Activated CD4-positive, alpha-beta T cell treated with anti-CD3 and anti-CD28 coated beads, Interleukin-2, amount 50 U/mL, for 24 hours (primary cell): ENCODE measurements around the gene KRTAP12-4.
"Not testable (repeated sequence)": the region's sequence is repeated elsewhere in the genome, so short reads cannot be mapped to it uniquely, and the experiment has no call there.

Experiments used
- DNase-seq, 2 donors: peaks; one replicate each; pipeline ENCODE4 v3.0.0-alpha.2; 2020; ENCODE audit warnings: low read depth in 1 of 2, low spot score in 1 of 2

Gene KRTAP12-4

DNA sequence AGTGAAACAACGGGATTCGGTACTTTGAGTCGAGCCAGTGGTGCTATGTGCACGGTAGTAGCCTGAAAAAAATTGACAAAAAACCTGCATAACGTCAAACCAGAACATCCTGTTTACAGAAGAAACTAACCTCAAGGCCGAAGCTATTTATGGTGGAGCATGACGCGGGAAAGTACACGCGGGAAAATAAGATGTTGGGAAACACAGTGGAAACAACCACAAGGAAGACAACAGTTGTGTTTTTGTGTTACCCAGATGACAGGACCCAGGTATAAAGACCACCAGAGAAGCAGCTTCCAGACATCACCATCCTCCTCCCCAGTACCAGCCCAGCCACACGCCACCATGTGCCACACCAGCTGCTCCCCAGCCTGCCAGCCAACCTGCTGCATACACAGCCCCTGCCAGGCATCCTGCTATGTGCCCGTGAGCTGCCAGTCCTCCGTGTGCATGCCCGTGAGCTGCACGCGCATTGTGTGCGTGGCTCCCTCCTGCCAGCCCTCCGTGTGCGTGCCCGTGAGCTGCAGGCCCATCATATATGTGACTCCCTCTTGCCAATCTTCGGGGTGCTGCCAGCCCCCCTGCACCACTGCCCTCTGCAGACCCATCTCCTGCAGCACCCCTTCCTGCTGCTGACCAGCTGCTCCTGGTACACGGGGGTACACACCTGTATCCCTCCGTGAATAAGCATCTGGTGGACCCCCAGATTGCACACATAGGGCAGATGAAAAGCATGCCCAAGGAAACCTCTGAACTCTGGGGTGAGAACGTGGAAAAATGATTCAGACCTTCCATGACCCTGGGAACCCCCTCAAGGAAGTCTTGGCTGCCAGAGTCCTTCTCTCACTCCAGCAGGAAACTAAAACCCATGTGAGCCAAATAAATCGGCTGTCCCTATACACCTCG lies 3.4 kb upstream of the KRTAP12-4 start, which contains the start of gene KRTAP12-3:
KRTAP12-3 (plus strand) TSS at position 298 of the 906 bp plus-strand sequence; CDS start at position 346, 48 bp downstream.
- DNase-seq: no peak

DNA sequence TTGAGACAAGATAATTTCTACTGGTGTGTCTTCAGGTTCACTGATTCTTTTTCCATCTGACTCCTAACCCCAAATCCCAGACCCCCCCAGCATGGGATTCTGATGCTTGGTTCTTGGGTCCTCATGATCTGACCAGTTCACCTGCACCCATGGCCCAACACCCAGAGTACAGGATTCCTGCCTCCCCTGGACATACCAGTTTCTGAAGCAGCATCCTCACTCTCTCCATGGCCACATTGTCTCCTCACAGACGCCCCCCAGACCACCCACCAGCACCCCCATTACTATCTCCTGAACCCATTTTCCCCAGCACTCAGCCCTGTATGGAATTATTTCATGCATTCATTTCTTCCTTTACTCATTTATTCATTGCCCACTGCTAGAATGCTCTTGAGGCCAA lies 2.4 kb upstream of the KRTAP12-4 start:
- no peak for DNase-seq

DNA sequence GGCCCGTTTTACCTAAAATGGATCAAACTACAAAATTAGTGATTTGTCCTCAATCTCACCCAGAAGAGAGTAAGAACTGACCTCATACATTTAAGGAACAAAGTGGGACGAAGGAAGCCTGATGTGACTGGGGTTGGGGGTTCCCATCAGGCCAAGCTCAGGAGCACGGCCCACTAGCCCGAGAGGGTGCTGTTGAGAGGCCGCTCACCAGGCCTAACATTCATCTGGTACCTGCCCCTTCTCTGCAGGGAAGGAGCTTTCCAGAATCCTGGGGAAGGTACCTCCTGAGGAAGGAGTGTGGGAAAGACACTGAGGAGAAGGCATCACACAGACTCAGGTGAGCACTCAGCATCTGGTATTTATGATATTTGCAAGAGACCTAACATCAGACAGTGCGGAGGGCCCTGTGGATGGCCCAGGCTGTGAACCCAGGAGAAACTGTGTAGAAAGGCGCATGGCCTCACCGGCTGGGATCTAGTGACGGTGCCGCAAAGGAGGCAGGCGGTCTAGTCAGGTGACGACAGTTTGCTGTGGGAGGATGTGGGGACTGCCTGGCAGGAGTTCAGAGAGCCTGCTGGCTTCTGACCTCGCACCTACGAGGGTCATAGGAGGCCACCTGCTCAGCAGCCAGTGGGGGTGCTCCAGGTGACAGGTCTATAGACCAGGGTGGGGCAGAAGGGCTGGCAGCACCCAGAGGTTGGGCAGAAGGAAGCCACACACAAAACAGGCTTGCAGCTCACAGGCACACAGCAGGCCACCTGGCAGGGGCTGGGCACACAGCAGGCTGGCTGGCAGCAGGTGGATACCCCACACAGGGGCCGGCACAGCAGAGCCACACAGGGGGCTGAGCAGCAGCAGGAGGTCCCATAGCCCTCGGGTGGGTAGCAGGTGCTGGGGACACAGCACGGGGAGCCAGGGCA lies 543 bp downstream of the KRTAP12-4 start:
- DNase-seq: no peak

DNA sequence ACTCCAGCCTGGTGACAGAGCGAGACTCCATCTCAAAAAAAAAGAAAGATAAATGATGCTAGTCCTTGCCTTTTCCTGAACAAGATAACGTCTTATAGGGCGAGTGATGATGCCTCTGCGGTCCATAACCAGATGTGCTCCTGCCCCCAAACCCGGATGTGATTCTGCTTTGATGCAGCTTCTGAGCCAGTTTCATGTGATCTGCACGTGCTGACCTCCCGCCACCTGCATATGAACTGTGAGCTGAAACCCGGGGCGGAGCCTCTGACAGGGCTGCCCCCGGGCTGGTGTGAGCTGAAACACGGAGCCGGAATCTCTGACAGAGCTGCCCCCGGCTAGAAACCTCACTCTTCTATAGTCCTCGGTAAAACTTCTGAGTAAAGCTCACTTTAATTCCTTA lies 1.3 kb downstream of the KRTAP12-4 start:
- DNase-seq: no peak

DNA sequence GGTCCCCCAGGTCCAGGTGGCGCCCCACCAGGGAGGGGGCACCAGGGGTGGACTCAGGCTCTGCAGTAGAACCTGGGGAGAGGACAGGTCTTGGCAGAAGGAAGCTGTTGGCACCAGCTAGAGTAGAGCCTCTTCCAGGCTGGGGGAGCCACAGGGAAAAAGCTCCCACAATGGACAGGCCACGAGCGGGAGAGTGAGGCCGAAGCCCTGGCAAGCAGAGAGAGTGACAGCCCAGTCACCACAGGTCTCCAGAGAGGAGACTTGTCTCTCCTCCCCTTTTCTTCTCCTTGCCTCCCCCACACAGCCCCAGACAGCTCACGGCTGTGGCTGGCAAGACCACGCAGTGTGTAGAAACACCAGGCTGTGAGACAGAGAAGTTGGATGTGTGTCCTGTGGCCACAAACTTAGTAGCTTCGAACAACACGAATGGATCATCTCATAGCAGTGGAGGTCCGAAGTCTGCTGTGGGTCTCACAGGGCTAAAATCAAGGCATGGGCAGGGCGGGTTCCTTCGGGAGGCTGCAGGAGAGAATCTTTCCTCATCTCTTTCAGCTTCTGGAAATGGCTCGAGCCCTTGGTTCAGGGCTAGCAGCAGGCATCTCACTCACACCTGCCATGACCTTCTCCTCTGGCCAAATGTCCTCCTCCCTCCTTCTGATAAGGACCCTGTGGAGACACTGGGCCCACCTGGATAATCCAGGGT lies 3.3 kb downstream of the KRTAP12-4 start:
- DNase-seq: no peak

DNA sequence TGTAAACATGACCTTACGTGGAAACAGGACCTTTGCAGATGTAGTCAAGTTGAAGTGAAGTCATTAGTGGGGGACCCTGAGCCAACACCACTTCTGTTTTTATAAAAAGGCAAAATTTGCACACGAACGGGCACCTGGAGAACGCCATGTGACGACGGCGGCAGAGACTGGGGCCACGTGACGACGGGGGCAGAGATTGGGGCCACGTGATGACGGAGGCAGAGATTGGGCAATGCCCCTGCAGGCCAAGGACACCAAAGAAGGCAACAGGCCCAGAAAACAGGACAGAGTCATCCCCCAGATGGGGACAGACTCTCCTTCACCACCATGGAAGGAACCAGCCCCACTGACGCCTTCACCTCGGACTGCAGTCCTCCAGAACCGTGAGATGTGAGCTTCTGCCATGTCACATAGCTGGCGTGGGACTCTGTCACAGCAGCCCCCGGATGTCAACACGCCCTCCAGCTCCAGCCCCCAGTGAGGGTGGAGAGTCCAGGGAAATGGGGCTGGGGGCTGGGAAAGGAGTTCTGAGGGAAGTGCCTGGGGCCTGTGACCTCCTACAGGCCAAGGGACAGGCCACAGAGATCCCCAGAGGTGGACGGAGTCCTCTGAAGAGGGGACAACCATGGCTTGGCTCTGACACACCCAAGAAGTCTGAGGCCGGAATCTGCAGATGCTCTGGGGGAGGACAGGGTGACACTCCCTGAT lies 4.0 kb downstream of the KRTAP12-4 start:
- no peak for DNase-seq

DNA sequence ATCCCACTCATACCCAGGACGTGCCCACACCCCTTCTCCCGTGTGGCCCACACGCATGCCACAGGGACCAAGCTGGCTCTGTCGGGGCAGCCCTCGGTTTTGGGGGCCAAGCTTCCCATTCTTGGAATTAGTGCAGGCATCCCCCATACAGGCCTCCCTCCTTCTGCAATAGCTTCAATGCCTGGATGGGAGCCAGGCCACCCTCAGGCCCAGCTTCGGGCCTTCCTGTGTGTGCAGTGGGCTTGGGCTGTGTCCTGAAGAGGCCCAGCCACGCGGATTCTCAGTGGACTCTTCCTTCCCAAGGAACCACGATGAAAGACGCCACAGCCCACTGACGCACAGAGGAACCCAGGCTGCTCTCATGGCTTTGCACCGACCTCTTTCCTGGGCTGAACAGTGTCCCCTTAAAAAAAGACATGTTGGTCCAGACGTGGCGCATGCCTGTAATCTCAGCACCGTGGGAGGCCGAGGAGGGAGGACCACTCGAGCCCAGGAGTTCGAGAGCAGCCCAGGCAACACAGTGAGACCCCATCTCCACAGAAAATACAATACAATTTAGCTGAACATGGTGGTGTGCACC lies 4.8 kb downstream of the KRTAP12-4 start:
- DNase-seq: no peak

DNA sequence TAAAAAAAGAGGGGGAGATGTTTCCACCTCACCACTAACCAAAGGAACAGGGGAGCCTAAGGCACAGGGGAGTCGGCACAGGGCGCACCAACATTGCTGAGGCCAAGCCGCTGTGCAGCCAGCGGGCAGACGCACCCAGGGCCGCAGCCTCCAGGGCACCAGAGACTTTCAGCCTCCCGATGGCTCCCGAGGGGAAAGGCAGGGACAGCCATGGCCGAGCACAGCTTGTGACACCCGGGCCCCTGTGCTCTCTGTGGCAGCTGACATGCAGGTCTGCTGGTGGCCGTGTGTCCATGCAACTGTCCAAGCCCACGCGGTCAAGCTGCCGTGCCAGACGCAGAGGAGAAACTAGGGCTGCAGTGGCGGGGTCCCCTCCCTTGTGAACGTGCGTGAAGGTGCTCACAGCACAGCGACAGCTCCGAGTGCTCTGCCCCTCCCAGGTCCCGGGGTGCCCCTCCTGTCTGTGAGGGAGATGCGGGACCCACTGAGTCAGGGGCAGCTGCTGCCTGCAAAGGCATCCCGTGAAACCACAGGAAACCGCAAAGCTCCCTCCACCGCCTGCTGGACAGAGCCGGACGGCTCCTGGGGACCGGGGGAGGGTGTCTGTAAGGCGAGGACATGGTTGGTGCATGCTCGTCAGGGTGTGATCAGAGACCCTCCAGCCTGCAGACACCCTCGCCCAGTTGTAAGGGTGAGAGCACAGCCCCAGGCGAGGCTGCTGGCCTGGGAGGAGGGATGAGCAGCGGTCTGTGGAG lies 5.7 kb downstream of the KRTAP12-4 start:
- no peak for DNase-seq

DNA sequence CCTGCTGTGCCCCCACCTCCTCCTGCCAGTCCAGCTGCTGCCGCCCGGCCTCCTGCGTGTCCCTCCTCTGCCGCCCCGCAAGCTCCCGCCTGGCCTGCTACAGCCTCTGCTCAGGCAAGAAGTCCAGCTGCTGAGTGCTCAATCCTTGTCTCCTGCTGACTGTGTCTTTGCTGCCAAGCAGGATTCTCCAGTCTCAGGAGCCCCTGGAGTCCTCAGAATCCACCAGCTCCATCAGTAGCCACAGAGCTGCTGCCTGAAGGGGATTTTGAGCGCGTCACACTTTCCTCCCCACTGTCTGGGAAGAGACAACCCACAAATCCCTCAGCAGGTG lies 7.3 kb downstream of the KRTAP12-4 start:
- DNase-seq: no peak

DNA sequence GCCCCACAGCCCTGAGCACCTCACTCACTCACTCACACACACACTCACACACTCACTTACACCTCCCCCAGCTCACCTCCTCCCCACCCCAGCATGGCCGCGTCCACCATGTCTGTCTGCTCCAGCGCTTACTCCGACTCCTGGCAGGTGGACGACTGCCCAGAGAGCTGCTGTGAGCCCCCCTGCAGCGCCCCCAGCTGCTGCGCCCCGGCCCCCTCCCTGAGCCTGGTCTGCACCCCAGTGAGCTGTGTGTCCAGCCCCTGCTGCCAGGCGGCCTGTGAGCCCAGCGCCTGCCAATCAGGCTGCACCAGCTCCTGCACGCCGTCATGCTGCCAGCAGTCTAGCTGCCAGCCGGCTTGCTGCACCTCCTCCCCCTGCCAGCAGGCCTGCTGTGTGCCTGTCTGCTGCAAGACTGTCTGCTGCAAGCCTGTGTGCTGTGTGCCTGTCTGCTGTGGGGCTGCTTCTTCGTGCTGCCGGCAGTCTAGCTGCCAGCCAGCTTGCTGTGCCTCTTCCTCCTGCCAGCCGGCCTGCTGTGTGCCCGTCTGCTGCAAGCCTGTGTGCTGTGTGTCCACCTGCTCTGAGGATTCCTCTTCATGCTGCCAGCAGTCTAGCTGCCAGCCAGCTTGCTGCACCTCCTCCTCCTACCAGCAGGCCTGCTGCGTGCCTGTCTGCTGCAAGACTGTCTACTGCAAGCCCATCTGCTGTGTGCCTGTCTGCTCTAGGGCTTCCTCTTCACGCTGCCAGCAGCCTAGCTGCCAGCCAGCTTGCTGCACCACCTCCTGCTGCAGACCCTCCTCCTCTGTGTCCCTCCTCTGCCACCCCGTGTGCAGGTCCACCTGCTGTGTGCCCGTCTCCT lies 7.9 kb downstream of the KRTAP12-4 start, which contains the start of gene KRTAP10-11:
KRTAP10-11 (plus strand) TSS at position 49 of the 856 bp plus-strand sequence; CDS start at position 94, 45 bp downstream.
- DNase-seq: not testable (repeated sequence)

DNA sequence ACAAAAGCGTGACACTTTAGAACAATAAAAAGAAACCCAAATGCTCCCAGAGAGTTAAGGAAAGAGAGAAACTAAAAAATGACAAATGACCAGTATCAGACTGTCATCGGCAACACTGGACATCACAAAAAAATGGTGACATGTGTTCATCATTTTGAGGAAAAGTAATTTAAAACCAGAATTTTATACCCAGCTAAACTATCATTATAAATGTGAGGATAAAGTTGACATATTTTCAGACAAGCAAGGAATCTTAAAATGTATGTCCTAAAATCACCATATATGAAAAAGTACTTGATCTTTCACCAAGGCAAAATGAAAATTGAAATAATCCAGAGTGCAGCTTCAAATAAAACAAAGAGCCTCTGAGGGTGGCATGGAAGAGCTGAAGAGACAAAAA lies 9.6 kb downstream of the KRTAP12-4 start:
- no peak for DNase-seq

DNA sequence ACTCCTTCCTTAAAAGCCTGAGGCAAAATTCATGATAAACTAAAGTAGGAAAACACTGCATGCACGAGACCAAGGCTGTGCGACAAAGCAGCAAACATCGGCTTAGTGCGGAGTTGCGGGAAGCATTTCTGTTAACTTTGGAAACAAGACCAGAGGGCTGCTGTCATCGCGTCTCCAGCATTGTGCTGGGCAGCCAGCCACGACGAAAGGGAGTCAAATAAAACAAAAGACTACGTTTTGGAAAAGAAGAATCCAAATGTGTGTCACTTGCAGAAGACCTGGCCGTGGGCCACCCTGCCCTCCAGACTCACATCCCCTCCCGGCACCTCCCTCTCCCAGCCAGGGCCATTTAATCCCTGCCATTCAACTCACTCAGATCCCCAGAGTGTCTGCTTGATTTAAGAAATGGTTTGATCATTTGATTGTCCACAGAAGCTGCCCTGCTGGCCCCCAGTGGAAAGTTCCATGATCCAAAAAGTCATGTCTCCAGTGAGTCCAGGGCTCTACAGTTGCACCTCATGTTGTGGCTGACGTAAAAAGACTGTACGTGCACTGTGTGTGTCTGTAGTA lies 10.6 kb downstream of the KRTAP12-4 start:
- no peak for DNase-seq

DNA sequence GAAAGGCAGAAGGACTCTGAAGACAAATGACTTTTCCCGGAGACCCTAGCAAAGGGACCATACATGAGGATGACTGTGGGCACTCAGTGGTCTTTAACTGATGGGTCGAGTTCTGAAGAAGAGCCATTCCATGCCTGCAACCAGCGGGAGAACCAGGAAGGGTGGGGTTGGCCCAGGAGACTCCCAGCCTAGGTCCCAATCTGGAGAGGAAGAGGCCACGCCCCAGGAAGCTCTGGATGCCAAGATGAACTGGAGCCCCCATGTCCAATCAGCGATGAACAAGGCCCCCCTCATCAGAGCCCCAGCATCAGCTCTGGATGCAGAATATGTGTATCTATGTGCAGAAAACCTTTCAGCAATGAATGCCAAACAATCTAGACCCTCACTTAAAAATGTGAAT lies 13.7 kb downstream of the KRTAP12-4 start:
- DNase-seq: no peak

DNA sequence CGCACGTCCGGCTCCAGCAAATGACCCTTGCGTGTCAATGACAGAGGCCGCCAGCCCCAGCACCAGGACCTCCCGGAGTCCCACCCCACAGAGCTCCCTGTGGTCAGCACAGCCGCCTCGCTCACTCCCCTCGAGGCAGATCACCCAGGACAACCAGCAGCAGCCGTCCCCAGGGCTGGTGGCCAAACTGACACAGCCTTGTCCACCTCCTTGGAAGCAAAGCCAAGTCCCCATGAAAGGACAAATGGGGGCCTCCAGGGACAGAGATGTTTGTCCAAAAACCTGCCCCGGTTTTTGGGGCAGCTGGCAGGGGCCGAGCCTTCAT lies 15.2 kb downstream of the KRTAP12-4 start:
- no peak for DNase-seq

DNA sequence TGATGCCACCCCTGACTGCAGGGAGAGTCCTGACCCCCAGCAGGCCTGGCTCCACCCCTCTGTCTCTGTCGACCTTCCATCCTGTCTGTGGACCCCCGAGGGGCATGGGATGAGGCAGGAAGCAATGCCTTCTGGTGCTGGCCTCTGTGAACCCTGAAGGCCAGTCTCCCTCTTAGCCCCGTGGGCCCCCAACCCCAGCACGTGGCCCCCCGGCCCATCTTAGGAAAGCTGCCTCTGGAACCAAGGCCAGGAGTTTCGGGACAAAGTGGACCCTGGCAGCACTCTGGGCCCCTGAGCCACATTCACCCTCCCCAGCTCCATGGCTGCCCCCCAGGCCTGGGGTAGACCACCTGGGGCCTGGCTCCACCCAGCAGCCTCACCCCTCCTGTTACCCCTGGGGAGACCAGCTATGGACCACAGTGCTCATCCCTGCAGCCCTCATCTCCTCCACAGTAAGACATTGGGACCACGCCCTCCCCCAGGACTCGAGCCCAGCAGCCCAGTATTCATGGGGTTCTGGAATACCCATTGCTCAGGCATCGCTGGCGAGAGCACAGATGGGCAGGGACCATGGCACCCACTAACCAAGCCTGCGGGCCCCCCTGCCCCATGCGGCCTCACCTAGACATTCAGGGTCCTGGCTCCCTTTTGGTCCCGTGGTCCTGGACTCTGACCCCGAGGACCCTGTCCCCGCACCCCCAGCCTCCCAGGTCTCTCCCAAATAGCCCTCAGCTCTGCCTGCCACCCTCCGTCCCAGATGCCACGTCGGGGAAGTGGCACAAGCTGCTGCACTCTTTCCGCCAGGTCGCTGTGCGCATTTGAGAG lies 15.7 kb downstream of the KRTAP12-4 start:
- DNase-seq: not testable (repeated sequence)

DNA sequence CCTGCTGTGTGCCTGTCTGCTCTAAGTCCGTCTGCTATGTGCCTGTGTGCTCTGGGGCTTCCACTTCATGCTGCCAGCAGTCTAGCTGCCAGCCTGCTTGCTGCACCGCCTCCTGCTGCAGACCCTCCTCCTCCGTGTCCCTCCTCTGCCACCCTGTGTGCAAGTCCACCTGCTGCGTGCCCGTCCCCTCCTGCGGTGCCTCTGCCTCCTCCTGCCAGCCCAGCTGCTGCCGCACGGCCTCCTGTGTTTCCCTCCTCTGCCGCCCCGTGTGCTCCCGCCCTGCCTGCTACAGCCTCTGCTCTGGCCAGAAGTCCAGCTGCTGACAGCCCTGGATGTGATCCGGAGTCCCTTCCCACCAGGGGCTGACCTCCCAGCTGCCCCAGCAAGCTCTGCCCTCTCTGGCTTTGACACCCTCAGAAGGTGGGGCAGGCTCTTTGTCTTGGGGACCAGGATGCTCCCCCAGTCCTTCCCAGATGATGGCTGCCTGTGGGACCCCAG lies 16.6 kb downstream of the KRTAP12-4 start:
- not testable (repeated sequence) for DNase-seq
